Karpas-422 (cell line): ENCODE measurements around the gene OLFM2. TPM values are rescaled to one million over a fixed set of nuclear protein-coding genes. Genes with fewer than 3 reads are reported as not detected.
"Not testable (repeated sequence)": the region's sequence is repeated elsewhere in the genome, so short reads cannot be mapped to it uniquely, and the experiment has no call there.

Experiments used
- DNase-seq: peaks from one replicate; pipeline ENCODE4 v3.0.0-alpha.2; 2015
- H2AFZ ChIP-seq: fragments of 200-600 bp; sonication (generic); 2 replicates; pipeline ENCODE4 v1.6.1; 2014; ENCODE audit warnings: antibody characterized with exemption, low read length, mixed read lengths
- H3K27ac ChIP-seq: fragments of 200-600 bp; sonication (generic); 2 replicates; pipeline ENCODE4 v1.5.1; 2014; ENCODE audit warnings: mild to moderate bottlenecking, low read length, moderate library complexity
- H3K27me3 ChIP-seq: fragments of 200-600 bp; sonication (generic); 2 replicates; pipeline ENCODE4 v1.6.1; 2014; ENCODE audit warnings: low read length, mixed read lengths
- H3K36me3 ChIP-seq: fragments of 200-600 bp; sonication (generic); 2 replicates; pipeline ENCODE4 v1.6.1; 2014; ENCODE audit warnings: low read length, mixed read lengths; ENCODE audit not compliant: insufficient read depth
- H3K4me1 ChIP-seq: fragments of 200-600 bp; sonication (generic); 2 replicates; pipeline ENCODE4 v1.6.1; 2014; ENCODE audit warnings: mild to moderate bottlenecking, low read length, mixed read lengths
- H3K4me2 ChIP-seq: fragments of 200-600 bp; sonication (generic); 2 replicates; pipeline ENCODE4 v1.6.1; 2014; ENCODE audit warnings: low read length, low read depth, mild to moderate bottlenecking; ENCODE audit not compliant: poor library complexity, severe bottlenecking
- H3K4me3 ChIP-seq: fragments of 200-600 bp; sonication (generic); 2 replicates; pipeline ENCODE4 v1.5.1; 2014; ENCODE audit warnings: mild to moderate bottlenecking, antibody characterized with exemption, low read length, mixed read lengths
- H3K79me2 ChIP-seq: fragments of 200-600 bp; sonication (generic); 2 replicates; pipeline ENCODE4 v1.6.1; 2014; ENCODE audit warnings: mild to moderate bottlenecking, low read length, mixed read lengths
- H3K9ac ChIP-seq: fragments of 200-600 bp; sonication (generic); 2 replicates; pipeline ENCODE4 v1.6.0; 2014; ENCODE audit warnings: low read length
- H3K9me2 ChIP-seq: fragments of 200-600 bp; sonication (generic), shearing (Covaris generic); replicated peaks from 2 replicates; pipeline ENCODE4 v1.6.0; 2014; ENCODE audit warnings: mild to moderate bottlenecking, low read length, moderate library complexity; ENCODE audit not compliant: insufficient read depth
- H3K9me3 ChIP-seq: fragments of 300-700, 200-600 bp; sonication (generic); 2 replicates; pipeline ENCODE4 v1.6.1; 2014; ENCODE audit warnings: low read length, mixed read lengths
- H4K20me1 ChIP-seq: fragments of 200-600 bp; sonication (generic); 2 replicates; pipeline ENCODE4 v1.6.1; 2014; ENCODE audit warnings: mild to moderate bottlenecking, antibody characterized with exemption, low read length, low read depth; ENCODE audit not compliant: insufficient read depth
- total RNA-seq: library from RNA; depleted of rRNA; stranded (reverse); fragments of >200 nt; shearing (Covaris generic); gene quantifications from 2 replicates; pipeline ENCODE4 v1.2.3, GENCODE V29; 2014; ENCODE audit warnings: low replicate concordance

Gene OLFM2
- total RNA-seq, 1 experiment from 2014 or later, result not detected

- Histone ChIP-seq H3K4me2 (peak within 1 kb of the TSS; percentile 90), H3K4me3 (peak within 1 kb of the TSS; percentile 77)
These were observed 101.4 kb downstream of the OLFM2 start, which contains the start of gene PIN1 for GRCh38 chr19:9834726-9835506. TSS of gene PIN1 (plus strand) at chr19:9835318. CDS start at chr19:9835345, 27 bp downstream.

DNA sequence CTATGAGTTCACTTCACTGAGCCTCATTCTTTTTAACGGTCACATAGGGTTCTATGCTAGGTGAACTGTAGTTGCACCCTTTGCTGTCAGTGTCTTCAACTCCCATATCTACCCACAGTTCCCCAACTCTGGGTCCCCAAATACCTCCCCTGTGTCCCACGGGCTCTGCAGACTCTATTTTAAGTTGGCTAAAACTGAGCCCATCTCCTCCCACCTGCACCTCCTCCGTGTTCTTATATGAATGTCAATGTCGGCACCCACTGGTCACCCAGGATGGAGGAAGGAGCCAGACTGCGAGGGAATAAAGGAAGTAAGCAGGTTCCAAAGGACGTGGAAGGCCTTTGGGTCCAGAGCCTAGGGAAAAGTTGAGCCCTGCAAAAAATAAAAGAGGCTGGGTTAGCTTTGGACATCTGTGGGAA lies 102.0 kb downstream of the OLFM2 start:
- H3K79me2 ChIP-seq, result peaks cover 46% of the 10 kb centered on the region
- no peak for DNase-seq
- H3K27ac ChIP-seq, result no peak overlapping the region
- no peaks in the 10 kb centered on the region for H3K9me3 ChIP-seq
- no peak overlapping the region for H2AFZ ChIP-seq
- peaks cover 3% of the 10 kb centered on the region; the same call in 1 of the 2 replicates for H3K36me3 ChIP-seq
- no peaks in the 10 kb centered on the region for H3K27me3 ChIP-seq
- peak overlapping the region; percentile 68 for H3K9ac ChIP-seq
- peaks cover 17% of the 10 kb centered on the region for H3K4me1 ChIP-seq
- H3K4me3 ChIP-seq, result peak overlapping the region; percentile 77
- H3K9me2 ChIP-seq, result no peaks in the 10 kb centered on the region
- H3K4me2 ChIP-seq, result peak overlapping the region; percentile 90
- H4K20me1 ChIP-seq, result no peaks in the 10 kb centered on the region; the same call in 1 of the 2 replicates

More at GRCh38 chr19:9834726-9835506, 101.4 kb downstream of the OLFM2 start, which contains the start of gene PIN1:
- H3K9ac ChIP-seq, result peak within 1 kb of the TSS; percentile 73
- peaks cover 3% of the 10 kb centered on the region; the same call in 1 of the 2 replicates for H3K36me3 ChIP-seq
- H3K9me2 ChIP-seq, result no peaks in the 10 kb centered on the region
- peaks cover 40% of the 10 kb centered on the region for H3K79me2 ChIP-seq
- H3K27ac ChIP-seq, result no peak within 1 kb of the TSS
- no peaks in the 10 kb centered on the region for H3K9me3 ChIP-seq
- no peak within 1 kb of the TSS for H2AFZ ChIP-seq
- peaks cover 17% of the 10 kb centered on the region for H3K4me1 ChIP-seq
- peak; percentile 99 for DNase-seq
- no peaks in the 10 kb centered on the region for H3K27me3 ChIP-seq
- no peaks in the 10 kb centered on the region; the same call in 1 of the 2 replicates for H4K20me1 ChIP-seq

DNA sequence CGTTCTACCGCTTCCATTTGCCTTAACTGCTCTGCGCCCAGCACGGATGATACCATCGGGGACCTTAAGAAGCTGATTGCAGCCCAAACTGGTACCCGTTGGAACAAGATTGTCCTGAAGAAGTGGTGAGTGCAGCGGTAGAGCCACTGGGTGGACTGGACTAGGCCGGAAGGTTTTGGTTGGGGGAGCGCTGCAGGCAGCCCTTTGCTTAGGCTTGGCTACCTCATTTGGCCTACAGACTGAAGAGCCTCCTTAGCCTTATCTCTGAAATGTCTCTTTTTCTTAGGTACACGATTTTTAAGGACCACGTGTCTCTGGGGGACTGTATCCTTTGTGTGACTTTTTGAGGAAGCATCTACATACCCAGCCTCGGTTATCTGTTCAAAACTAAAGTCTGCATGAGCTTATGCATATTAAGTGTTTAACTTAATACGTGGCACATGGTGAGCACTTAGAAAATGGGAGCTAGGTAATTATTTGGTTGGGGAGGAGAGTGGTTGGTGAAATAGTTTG lies 107.7 kb downstream of the OLFM2 start:
- Histone ChIP-seq H3K4me2 (peak overlapping the region; percentile 85), H3K79me2 (peaks cover 55% of the 10 kb centered on the region), H3K9me3 (no peaks in the 10 kb centered on the region), H3K9ac (peak overlapping the region; percentile 95), H3K27ac (no peak overlapping the region), H3K4me1 (peaks cover 15% of the 10 kb centered on the region), H3K27me3 (no peaks in the 10 kb centered on the region), H2AFZ (no peak overlapping the region), H3K4me3 (peak overlapping the region; percentile 97), H3K9me2 (no peaks in the 10 kb centered on the region), H3K36me3 (no peaks in the 10 kb centered on the region; the same call in 1 of the 2 replicates), H4K20me1 (peaks cover 10% of the 10 kb centered on the region; the same call in 1 of the 2 replicates)
- DNase-seq, result peak; percentile 51

DNA sequence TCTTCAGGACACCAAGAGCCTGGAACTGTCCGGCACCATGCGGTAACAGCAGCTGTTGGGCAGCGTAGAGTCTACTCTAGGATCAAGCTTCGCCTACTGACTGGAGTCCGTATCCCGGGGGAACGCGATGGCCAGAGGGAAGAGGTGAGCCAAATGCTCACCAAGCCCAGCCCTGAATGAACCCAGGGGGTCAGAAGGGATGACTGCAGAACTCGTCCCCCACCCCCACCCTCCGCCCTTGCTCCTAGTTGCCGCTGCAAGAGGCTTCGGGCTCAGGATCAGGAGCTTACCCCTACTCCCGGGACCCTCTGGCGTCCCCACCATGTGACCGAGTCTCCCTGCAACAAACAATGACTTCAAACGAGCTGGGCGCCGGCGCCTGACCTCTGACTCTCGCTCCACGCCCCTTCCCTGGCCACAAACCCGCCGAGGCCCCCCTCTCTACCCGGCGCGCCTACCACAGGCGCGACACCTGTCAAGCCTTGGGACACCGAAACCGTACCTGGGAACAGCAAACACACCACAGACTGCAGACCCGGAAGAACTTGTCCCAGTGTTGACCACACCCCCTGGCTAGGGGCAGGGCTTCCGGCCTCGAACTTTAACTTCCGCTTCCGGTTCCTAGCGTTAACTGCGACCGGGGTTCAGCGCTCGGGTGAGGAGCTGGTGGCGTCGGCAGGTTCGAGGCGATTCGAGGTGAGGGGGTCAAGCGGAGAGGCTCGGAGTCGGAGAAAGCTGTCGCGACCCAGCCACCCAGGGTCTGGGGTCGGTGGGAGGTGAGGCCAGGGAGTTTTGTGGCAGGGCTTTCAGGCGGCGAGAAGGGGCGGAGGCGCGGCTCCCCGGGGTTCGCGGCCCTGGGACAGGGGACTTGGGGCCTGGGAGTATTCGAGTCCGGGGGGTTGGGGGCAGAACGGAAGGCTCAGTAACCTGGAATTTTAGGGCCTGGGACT lies 108.8 kb downstream of the OLFM2 start, which contains the start of gene UBL5:
Gene UBL5 (plus strand): TSS at position 630 of the 950 bp plus-strand sequence. CDS start 420 bp downstream, outside the sequence.
- Histone ChIP-seq H3K79me2 (peaks cover 55% of the 10 kb centered on the region), H3K27me3 (no peaks in the 10 kb centered on the region), H3K36me3 (no peaks in the 10 kb centered on the region; the same call in 1 of the 2 replicates), H3K9me3 (no peaks in the 10 kb centered on the region), H4K20me1 (peaks cover 10% of the 10 kb centered on the region; the same call in 1 of the 2 replicates), H3K9ac (peak within 1 kb of the TSS; percentile 95), H3K4me2 (peak within 1 kb of the TSS; percentile 85), H3K4me3 (peak within 1 kb of the TSS; percentile 97), H2AFZ (no peak within 1 kb of the TSS), H3K4me1 (peaks cover 15% of the 10 kb centered on the region), H3K9me2 (no peaks in the 10 kb centered on the region), H3K27ac (no peak within 1 kb of the TSS; the same call in 1 of the 2 replicates)
- peak; percentile 97 for DNase-seq

DNA sequence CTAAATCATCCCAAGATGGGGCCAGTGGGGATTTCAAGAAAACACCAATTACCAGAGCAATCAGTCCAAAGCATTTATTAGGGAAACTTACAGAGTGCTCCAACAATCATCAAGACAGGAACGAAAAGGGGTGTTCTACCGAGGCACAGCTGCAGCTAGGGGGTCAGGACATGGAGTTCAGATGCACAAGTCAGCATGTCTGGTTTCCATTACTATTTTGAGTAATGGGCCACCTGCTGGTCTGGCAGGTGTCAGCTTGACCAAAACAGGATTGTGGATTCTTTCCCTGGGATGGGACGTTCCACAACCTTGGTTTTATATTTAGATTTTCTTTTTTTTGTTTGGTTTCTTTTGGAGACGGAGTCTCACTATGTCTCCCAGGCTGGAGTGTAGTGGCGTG lies 112.5 kb downstream of the OLFM2 start:
- Histone ChIP-seq H4K20me1 (peaks cover 9% of the 10 kb centered on the region; the same call in 1 of the 2 replicates), H3K27me3 (no peaks in the 10 kb centered on the region), H3K9me3 (no peaks in the 10 kb centered on the region), H3K9me2 (no peaks in the 10 kb centered on the region), H3K4me1 (peaks cover 18% of the 10 kb centered on the region), H2AFZ (no peak overlapping the region), H3K4me3 (no peak overlapping the region), H3K79me2 (peaks cover 38% of the 10 kb centered on the region), H3K27ac (no peak overlapping the region), H3K4me2 (no peak overlapping the region), H3K36me3 (no peaks in the 10 kb centered on the region), H3K9ac (no peak overlapping the region)
- no peak for DNase-seq

- H3K4me1 ChIP-seq, result peaks cover 17% of the 10 kb centered on the region
- H3K9ac ChIP-seq, result peak overlapping the region; percentile 61
- H3K4me3 ChIP-seq, result peak overlapping the region; percentile 67
- peak overlapping the region; percentile 88 for H3K4me2 ChIP-seq
- peaks cover 43% of the 10 kb centered on the region for H3K79me2 ChIP-seq
- 0 out of 2 replicates have a peak overlapping the region, but pooled peaks have one; percentile 84 for H2AFZ ChIP-seq
- not testable (repeated sequence) for DNase-seq, H3K9me3 ChIP-seq, H3K27ac ChIP-seq, H3K9me2 ChIP-seq, H4K20me1 ChIP-seq, H3K27me3 ChIP-seq
- peaks cover 12% of the 10 kb centered on the region; the same call in 1 of the 2 replicates for H3K36me3 ChIP-seq
These were observed 116.3 kb downstream of the OLFM2 start for GRCh38 chr19:9820034-9820433.

DNA sequence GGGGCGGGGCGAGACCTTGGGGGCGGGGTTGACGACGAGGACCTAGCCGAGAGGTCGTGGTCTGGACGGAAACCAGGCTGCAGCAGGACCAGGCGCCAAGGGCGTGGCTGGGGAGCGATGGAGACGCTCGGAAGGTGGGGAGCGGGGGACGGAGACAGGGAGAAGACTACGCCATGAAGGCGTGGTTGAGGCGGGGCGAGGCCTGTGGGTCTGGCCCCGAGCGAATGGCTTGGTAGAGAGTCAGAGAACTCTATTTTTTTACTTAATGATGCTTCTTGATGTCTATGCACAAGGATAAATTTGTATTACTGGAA lies 116.8 kb downstream of the OLFM2 start:
- Histone ChIP-seq H3K79me2 (peaks cover 47% of the 10 kb centered on the region), H3K4me2 (peak overlapping the region; percentile 88), H3K27me3 (no peaks in the 10 kb centered on the region), H4K20me1 (peaks cover 4% of the 10 kb centered on the region; the same call in 1 of the 2 replicates), H2AFZ (0 out of 2 replicates have a peak overlapping the region, but pooled peaks have one; percentile 84), H3K4me1 (peaks cover 17% of the 10 kb centered on the region), H3K9ac (peak overlapping the region; percentile 61), H3K9me3 (no peaks in the 10 kb centered on the region; the same call in 1 of the 2 replicates), H3K27ac (no peak overlapping the region), H3K36me3 (peaks cover 12% of the 10 kb centered on the region; the same call in 1 of the 2 replicates), H3K4me3 (peak overlapping the region; percentile 67), H3K9me2 (no peaks in the 10 kb centered on the region)
- DNase-seq, result no peak
